Measurements from ENCODE around the gene CASQ2.
"Not testable (repeated sequence)": the region's sequence is repeated elsewhere in the genome, so short reads cannot be mapped to it uniquely, and the experiment has no call there.

CASQ2 gene

GRCh38 chr1:115780655-115781054 lies 12.1 kb upstream of the CASQ2 start:
- not testable (repeated sequence) for DNase-seq (ENCODE audit: low read depth in 3 of 3)

- DNase-seq (ENCODE audit: low read depth in 3 of 3) = not testable (repeated sequence)
Observed at GRCh38 chr1:115779075-115779474, 10.6 kb upstream of the CASQ2 start.

- no peak for DNase-seq (ENCODE audit: low read depth in 3 of 3)
Observed at GRCh38 chr1:115771847-115772457, 3.4 kb upstream of the CASQ2 start.

GRCh38 chr1:115771094-115771846 lies 2.8 kb upstream of the CASQ2 start:
- no peak for DNase-seq (ENCODE audit: low read depth in 3 of 3)

- no peak for DNase-seq (ENCODE audit: low read depth in 3 of 3)
Observed at GRCh38 chr1:115767403-115767802, 1.1 kb downstream of the CASQ2 start.

- no peak for DNase-seq (ENCODE audit: low read depth in 3 of 3)
Observed at GRCh38 chr1:115765091-115765490, 3.4 kb downstream of the CASQ2 start.

- DNase-seq (ENCODE audit: low read depth in 3 of 3) = no peak
Observed at GRCh38 chr1:115764541-115764940, 4.0 kb downstream of the CASQ2 start.

- no peak for DNase-seq (ENCODE audit: low read depth in 3 of 3)
Observed at GRCh38 chr1:115762779-115763178, 5.7 kb downstream of the CASQ2 start.

- DNase-seq (ENCODE audit: low read depth in 3 of 3) = no peak
Observed at GRCh38 chr1:115761601-115762302, 6.8 kb downstream of the CASQ2 start.

GRCh38 chr1:115757856-115758255 lies 10.7 kb downstream of the CASQ2 start:
- DNase-seq (ENCODE audit: low read depth in 3 of 3) = no peak

GRCh38 chr1:115757326-115757725 lies 11.2 kb downstream of the CASQ2 start:
- DNase-seq (ENCODE audit: low read depth in 3 of 3) = no peak

GRCh38 chr1:115755456-115756370 lies 12.8 kb downstream of the CASQ2 start:
- no peak for DNase-seq (ENCODE audit: low read depth in 3 of 3)

- no peak for DNase-seq (ENCODE audit: low read depth in 3 of 3)
Observed at GRCh38 chr1:115753830-115754229, 14.7 kb downstream of the CASQ2 start.

- no peak for DNase-seq (ENCODE audit: low read depth in 3 of 3)
Observed at GRCh38 chr1:115753361-115753760, 15.2 kb downstream of the CASQ2 start.

- DNase-seq (ENCODE audit: low read depth in 3 of 3) = no peak
Observed at GRCh38 chr1:115748401-115749150, 19.9 kb downstream of the CASQ2 start.

GRCh38 chr1:115746021-115746690 lies 22.4 kb downstream of the CASQ2 start:
- no peak for DNase-seq (ENCODE audit: low read depth in 3 of 3)

GRCh38 chr1:115744646-115745275 lies 23.8 kb downstream of the CASQ2 start:
- no peak for DNase-seq (ENCODE audit: low read depth in 3 of 3)

GRCh38 chr1:115740811-115741210 lies 27.7 kb downstream of the CASQ2 start:
- no peak for DNase-seq (ENCODE audit: low read depth in 3 of 3)

- DNase-seq (ENCODE audit: low read depth in 3 of 3) = no peak
Observed at GRCh38 chr1:115732316-115732715, 36.2 kb downstream of the CASQ2 start.

GRCh38 chr1:115729756-115730155 lies 38.8 kb downstream of the CASQ2 start:
- no peak for DNase-seq (ENCODE audit: low read depth in 3 of 3)
